Activated CD8-positive, alpha-beta T cell treated with anti-CD3 and anti-CD28 coated beads for 36 hours (primary cell): ENCODE data around the gene LRRC25. TPM values are rescaled to one million over a fixed set of nuclear protein-coding genes. Genes with fewer than 3 reads are reported as not detected.
A peak's percentile ranks its signal among the peaks of the same experiment; 100 is the strongest.

Source experiments
- ATAC-seq: fragments of 200-7000 bp; cut with Tn5 transposase; one replicate; pipeline ENCODE4 v1.10.0; 2021; ENCODE audit warnings: mild to moderate bottlenecking, moderate library complexity
- CTCF ChIA-PET: fragments of 350-600 bp; sonication (Branson Sonifier 250); formaldehyde crosslinking; loops from one replicate; lab custom pipeline; 2021; ENCODE audit warnings: antibody characterized with exemption; lab: Charles Lee
- POLR2A ChIA-PET: fragments of 350-600 bp; sonication (Branson Sonifier 250); formaldehyde crosslinking; loops from one replicate; lab custom pipeline; 2021; ENCODE audit warnings: antibody characterized with exemption; lab: Charles Lee
- DNase-seq: peaks from one replicate; pipeline ENCODE4 v3.0.0-alpha.2; 2020
- H3K27ac Mint-ChIP-seq: one replicate; pipeline ENCODE4 v1.8.0; 2021; ENCODE audit warnings: mild to moderate bottlenecking, mixed read lengths
- H3K27me3 Mint-ChIP-seq: one replicate; pipeline ENCODE4 v1.8.0; 2021; ENCODE audit warnings: mixed read lengths
- H3K36me3 Mint-ChIP-seq: one replicate; pipeline ENCODE4 v1.8.0; 2021; ENCODE audit warnings: low read depth, mixed read lengths
- H3K4me1 Mint-ChIP-seq: one replicate; pipeline ENCODE4 v1.8.0; 2021; ENCODE audit warnings: low read depth, mixed read lengths
- H3K4me3 Mint-ChIP-seq: one replicate; pipeline ENCODE4 v1.8.0; 2021; ENCODE audit warnings: mild to moderate bottlenecking, moderate library complexity, mixed read lengths
- H3K9me3 Mint-ChIP-seq: one replicate; pipeline ENCODE4 v1.8.0; 2021; ENCODE audit warnings: mixed read lengths
- CTCF ChIP-seq: fragments of 200-600 bp; IDR thresholded peaks from one replicate; pipeline ENCODE4 v1.8.0; 2022; ENCODE audit warnings: antibody characterized with exemption, mild to moderate bottlenecking
- intact Hi-C: fragments of 100-400 bp; cut with micrococcal nuclease; formaldehyde crosslinking; loops from one replicate; pipeline ENCODE4 v1.10.0; 2022
- total RNA-seq, 2 experiments: library from RNA; stranded (reverse); gene quantifications; one replicate each; pipeline ENCODE4 v1.2.3, GENCODE V29; 2021

LRRC25 gene
- total RNA-seq, 2 experiments from 2014 or later, result not detected

DNA sequence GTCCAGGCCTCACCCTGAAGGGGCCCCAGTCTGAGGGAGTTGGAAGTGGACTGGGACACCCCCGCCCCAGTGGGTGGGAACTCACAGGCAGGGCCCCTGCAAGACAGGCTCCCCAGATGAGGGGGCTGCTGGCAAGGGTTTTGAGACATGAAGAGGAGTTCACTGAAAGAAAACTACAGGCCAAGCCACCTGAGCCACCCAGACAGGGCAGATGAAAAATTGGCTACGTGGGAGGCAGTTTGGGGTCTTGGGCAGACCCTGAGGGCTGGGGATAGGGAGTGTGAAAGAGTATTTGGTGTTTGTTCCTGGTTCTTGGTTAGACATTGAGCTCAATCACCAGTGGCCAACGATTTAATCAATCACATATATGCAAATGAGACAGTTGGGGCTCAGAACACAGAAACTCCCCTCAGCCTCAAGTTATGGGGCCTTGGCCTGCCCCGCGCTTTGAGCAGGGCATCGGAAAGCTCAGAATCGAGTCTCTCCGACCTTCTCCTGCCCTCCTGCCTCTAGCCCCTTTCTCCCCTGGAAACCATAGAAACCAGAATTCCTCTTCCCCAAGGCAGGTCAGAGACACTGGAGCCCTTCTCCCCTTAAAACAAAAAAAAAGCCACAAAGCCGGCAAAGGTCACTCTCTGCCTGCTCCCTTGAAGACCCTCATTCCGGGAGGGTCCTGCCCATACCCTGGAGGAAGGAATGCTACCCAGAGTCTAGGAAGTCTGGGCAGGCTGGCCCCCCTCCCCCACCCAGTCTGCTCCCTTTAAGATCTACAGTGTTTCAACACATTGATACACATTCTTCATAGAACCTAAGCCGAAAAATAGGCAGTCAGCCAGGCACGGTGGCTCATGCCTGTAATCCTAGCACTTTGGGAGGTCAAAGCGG, 41.8 kb upstream of the LRRC25 start:
- TF ChIP-seq CTCF, result no peak
- CTCF ChIA-PET, result interaction anchor here (1.1 to 3.4 kb wide), 3 partner anchors 11 to 402 kb away, joined by 3 to 23 read pairs (median 3); no protein-coding TSS in a partner anchor
- Mint-ChIP-seq H3K4me3 (no peak overlapping the region), H3K27me3 (no peaks in the 10 kb centered on the region), H3K36me3 (peaks cover 21% of the 10 kb centered on the region), H3K4me1 (peaks cover 30% of the 10 kb centered on the region), H3K27ac (no peak overlapping the region), H3K9me3 (peaks cover 3% of the 10 kb centered on the region)
- ATAC-seq (no peak), DNase-seq (no peak)
- POLR2A ChIA-PET, result interaction anchor here (0.8 to 1.5 kb wide), 4 partner anchors 19 to 405 kb away, joined by 3 read pairs; partner anchors contain the start of gene KXD1
- intact Hi-C loops, result no loop called here

GRCh38 chr19:18438331-18439024, 41.1 kb upstream of the LRRC25 start:
- H3K4me3 Mint-ChIP-seq, result no peak overlapping the region
- H3K27me3 Mint-ChIP-seq, result no peaks in the 10 kb centered on the region
- peaks cover 3% of the 10 kb centered on the region for H3K9me3 Mint-ChIP-seq
- ChIA-PET POLR2A (interaction anchor here (1.1 kb wide), 1 partner anchor 22 kb away, joined by 3 read pairs; no protein-coding TSS in a partner anchor), CTCF (interaction anchor here (1.1 to 3.4 kb wide), 2 partner anchors 12 to 17 kb away, joined by 3 to 23 read pairs; no protein-coding TSS in a partner anchor)
- peaks cover 24% of the 10 kb centered on the region for H3K36me3 Mint-ChIP-seq
- intact Hi-C loops, result no loop called here
- H3K4me1 Mint-ChIP-seq, result peaks cover 30% of the 10 kb centered on the region
- H3K27ac Mint-ChIP-seq, result no peak overlapping the region
- no peak for ATAC-seq
- no peak for DNase-seq
- no peak for TF ChIP-seq CTCF

- TF ChIP-seq CTCF, result no peak
- intact Hi-C loops, result no loop called here
- Mint-ChIP-seq H3K9me3 (peaks cover 3% of the 10 kb centered on the region), H3K36me3 (peaks cover 20% of the 10 kb centered on the region), H3K27me3 (no peaks in the 10 kb centered on the region), H3K4me3 (peak within 1 kb of the TSS; percentile 72), H3K4me1 (peaks cover 27% of the 10 kb centered on the region), H3K27ac (no peak within 1 kb of the TSS)
- ATAC-seq (peak; percentile 34), DNase-seq (peak; percentile 70)
- POLR2A ChIA-PET, result interaction anchor here (0.6 to 6.8 kb wide), 3 partner anchors 11 to 135 kb away, joined by 3 to 81 read pairs (median 6); partner anchors contain the start of gene SSBP4
- CTCF ChIA-PET, result interaction anchor here (0.7 to 3.4 kb wide), 2 partner anchors 13 kb away, joined by 3 to 23 read pairs; no protein-coding TSS in a partner anchor
Observed at GRCh38 chr19:18437491-18438330, 40.3 kb upstream of the LRRC25 start, which contains the start of gene ISYNA1. Gene ISYNA1 (minus strand): TSS chr19:18438133. CDS start chr19:18437979, 154 bp downstream.

DNA sequence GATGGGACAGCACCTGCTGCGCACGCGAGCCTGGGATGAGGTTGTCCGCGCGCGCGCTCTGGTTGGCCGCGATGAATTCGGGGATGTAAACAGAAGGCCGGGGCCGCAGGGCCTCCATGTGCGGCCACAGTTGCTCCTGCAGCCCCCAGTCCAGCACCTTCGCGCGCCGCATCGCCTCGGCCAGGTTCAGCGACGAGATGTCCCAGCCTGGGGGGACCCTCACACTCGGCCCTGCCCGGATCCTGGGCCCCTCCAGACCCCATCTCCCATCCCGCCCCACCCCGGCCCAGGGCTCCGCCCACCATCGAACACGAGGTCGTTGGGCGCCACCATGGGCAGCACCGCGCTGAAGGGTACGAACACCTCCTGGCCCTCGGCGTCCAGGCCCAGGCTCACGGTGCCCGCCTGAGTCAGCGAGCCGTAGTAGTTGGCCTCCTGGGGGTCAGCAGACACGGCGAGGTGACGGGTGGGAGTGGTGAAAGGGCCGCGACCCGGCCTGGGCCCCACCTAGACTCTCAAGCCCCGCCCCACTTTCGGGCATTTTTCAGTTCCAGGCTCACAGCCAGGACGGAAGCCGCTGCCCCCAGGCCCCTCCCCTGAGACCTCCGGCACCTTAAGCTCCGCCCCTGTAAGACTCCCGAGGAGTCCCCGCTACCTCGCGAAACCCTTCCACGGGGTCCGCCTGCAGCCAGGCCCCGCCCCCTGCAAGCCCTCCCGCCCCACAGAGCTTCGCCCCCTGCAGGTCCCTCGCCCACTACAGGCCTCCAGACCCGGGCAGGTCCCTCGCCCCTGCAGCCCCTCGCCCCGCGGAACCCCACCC, 39.5 kb upstream of the LRRC25 start:
- H3K27me3 Mint-ChIP-seq, result no peaks in the 10 kb centered on the region
- CTCF ChIA-PET, result interaction anchor here (0.7 kb wide), 1 partner anchor 14 kb away, joined by 3 read pairs; no protein-coding TSS in a partner anchor

More for the DNA sequence above, 39.5 kb upstream of the LRRC25 start:
- POLR2A ChIA-PET, result interaction anchor here (0.6 to 6.8 kb wide), 3 partner anchors 10 to 136 kb away, joined by 3 to 81 read pairs (median 6); partner anchors contain the start of gene SSBP4
- H3K4me3 Mint-ChIP-seq, result peak overlapping the region; percentile 72
- H3K36me3 Mint-ChIP-seq, result peaks cover 16% of the 10 kb centered on the region
- intact Hi-C loops, result no loop called here
- ATAC-seq, result peak; percentile 84
- peak; percentile 93 for DNase-seq
- H3K27ac Mint-ChIP-seq, result peak overlapping the region; percentile 25
- H3K4me1 Mint-ChIP-seq, result peaks cover 23% of the 10 kb centered on the region
- no peak for TF ChIP-seq CTCF
- H3K9me3 Mint-ChIP-seq, result no peaks in the 10 kb centered on the region
